AG04450 (cell line): ENCODE results near the gene CFAP157. TPM values are rescaled to one million over a fixed set of nuclear protein-coding genes. Genes with fewer than 3 reads are reported as not detected.
A peak's percentile ranks its signal among the peaks of the same experiment; 100 is the strongest.

Experiments used
- CTCF ChIA-PET: fragments of 300-600, 350-600 bp; formaldehyde crosslinking; extraction: SDS; loops from one replicate; lab custom pipeline; 2022; ENCODE audit warnings: antibody characterized with exemption, inconsistent platforms; lab: Charles Lee
- POLR2A ChIA-PET: fragments of 350-600 bp; formaldehyde crosslinking; extraction: SDS; loops from one replicate; lab custom pipeline; 2021; ENCODE audit warnings: antibody characterized with exemption, inconsistent platforms; lab: Yijun Ruan, JAX
- DNase-seq: peaks from one replicate; pipeline ENCODE4 v3.0.0-alpha.2; 2011; ENCODE audit warnings: low read depth, low spot score
- H3K27ac ChIP-seq: one replicate; pipeline ENCODE4 v1.5.1; 2012; ENCODE audit warnings: low read depth, low read length, control low read depth
- H3K27me3 ChIP-seq: one replicate; pipeline ENCODE4 v1.6.0; 2012; ENCODE audit warnings: low read length; ENCODE audit not compliant: control insufficient read depth, insufficient read depth
- H3K4me3 ChIP-seq: 2 replicates; pipeline ENCODE4 v1.5.1; 2011; ENCODE audit warnings: mild to moderate bottlenecking, low read depth, low read length, control low read depth
- H3K9me3 ChIP-seq: 2 replicates; pipeline ENCODE4 v1.5.1; 2012; ENCODE audit warnings: low read length; ENCODE audit not compliant: control insufficient read depth, insufficient read depth
- polyA plus RNA-seq: library from polyadenylated mRNA; depleted of rRNA; stranded (reverse); fragments of >200 nt; gene quantifications from 2 replicates; pipeline ENCODE4 v1.2.3, GENCODE V29; 2011
- TF ChIP-seq, protein P1 (sequence below): IDR thresholded peaks from 2 replicates; pipeline ENCODE4 v1.5.1; 2011; ENCODE audit warnings: low read depth, low read length, control low read depth, inconsistent platforms

The CFAP157 gene
- polyA plus RNA-seq, 1 experiment: not detected

DNA sequence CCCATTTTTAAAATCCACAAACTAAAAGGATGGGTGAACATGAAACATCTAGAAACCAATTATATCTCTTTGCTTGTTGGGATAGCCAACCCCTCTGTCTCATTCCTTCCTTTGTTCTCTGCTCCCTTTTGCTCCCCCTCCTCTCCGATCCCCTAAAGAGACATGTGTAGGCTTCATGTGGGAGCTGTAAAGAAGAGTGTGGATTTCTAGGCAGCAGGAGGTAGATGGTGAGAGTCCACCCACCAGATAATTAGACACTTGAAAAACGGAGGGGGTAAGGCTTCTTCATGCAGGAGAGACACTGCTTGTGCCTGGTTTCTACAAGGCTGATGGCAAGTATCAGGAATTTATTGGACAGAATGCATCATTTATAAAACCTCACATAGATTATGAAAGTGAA is 27.3 kb upstream of the CFAP157 start:
- no peaks in the 10 kb centered on the region for H3K27me3 ChIP-seq
- H3K9me3 ChIP-seq: no peaks in the 10 kb centered on the region
- TF ChIP-seq, protein P1, sequence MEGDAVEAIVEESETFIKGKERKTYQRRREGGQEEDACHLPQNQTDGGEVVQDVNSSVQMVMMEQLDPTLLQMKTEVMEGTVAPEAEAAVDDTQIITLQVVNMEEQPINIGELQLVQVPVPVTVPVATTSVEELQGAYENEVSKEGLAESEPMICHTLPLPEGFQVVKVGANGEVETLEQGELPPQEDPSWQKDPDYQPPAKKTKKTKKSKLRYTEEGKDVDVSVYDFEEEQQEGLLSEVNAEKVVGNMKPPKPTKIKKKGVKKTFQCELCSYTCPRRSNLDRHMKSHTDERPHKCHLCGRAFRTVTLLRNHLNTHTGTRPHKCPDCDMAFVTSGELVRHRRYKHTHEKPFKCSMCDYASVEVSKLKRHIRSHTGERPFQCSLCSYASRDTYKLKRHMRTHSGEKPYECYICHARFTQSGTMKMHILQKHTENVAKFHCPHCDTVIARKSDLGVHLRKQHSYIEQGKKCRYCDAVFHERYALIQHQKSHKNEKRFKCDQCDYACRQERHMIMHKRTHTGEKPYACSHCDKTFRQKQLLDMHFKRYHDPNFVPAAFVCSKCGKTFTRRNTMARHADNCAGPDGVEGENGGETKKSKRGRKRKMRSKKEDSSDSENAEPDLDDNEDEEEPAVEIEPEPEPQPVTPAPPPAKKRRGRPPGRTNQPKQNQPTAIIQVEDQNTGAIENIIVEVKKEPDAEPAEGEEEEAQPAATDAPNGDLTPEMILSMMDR: no peak
- H3K4me3 ChIP-seq: no peak overlapping the region
- no peak overlapping the region for H3K27ac ChIP-seq
- POLR2A ChIA-PET: no interaction called here
- CTCF ChIA-PET: no interaction called here
- no peak for DNase-seq

DNA sequence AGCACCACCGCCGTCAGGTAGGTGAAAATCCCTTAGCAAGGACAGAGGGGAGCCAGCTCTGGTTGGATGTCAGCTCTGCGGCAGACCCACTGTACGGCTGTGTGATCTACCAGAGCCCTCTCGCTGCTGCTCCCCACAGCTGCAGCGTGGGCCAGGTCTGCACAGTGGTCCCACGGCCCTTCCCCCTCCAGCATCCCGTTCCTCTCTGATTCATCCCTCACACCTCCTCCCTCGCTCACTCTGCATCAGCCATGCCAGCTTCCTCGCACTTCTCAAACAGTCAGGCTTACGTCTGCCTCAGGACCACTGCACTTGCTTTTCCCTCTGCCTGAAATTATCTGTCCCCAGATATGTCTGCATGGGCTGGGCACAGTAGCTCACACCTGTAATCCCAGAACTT is 26.6 kb upstream of the CFAP157 start:
- Histone ChIP-seq H3K27me3 (no peaks in the 10 kb centered on the region), H3K9me3 (no peaks in the 10 kb centered on the region), H3K4me3 (no peak overlapping the region), H3K27ac (no peak overlapping the region)
- ChIA-PET POLR2A (no interaction called here), CTCF (no interaction called here)
- DNase-seq: no peak
- TF ChIP-seq, protein P1: no peak

DNA sequence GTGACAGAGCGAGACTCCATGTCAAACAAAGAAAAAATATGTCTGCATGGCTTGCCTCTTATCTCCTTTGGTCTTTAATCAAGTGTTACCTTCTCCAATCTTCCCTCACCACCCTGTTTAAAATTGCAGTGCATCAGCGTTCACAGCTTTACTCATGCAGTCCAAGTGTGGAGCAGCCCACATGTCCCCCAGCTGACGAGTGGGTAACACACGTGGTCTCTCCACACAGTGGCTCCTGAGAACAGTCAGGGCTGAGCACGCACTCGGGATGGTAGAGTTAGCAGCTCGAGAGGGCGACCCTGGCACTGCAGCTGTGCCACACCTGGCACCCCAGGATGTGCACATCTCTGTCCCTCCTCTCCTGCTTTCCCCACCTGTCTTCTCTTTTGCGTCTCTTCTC is 25.9 kb upstream of the CFAP157 start:
- ChIA-PET POLR2A (no interaction called here), CTCF (interaction anchor here (1.0 kb wide), 1 partner anchor 54 kb away, joined by 3 read pairs; the partner anchor contains the start of gene TOR2A)
- no peak overlapping the region for H3K4me3 ChIP-seq
- DNase-seq: no peak
- H3K27me3 ChIP-seq: no peaks in the 10 kb centered on the region
- TF ChIP-seq, protein P1: no peak
- H3K27ac ChIP-seq: no peak overlapping the region
- no peaks in the 10 kb centered on the region for H3K9me3 ChIP-seq

DNA sequence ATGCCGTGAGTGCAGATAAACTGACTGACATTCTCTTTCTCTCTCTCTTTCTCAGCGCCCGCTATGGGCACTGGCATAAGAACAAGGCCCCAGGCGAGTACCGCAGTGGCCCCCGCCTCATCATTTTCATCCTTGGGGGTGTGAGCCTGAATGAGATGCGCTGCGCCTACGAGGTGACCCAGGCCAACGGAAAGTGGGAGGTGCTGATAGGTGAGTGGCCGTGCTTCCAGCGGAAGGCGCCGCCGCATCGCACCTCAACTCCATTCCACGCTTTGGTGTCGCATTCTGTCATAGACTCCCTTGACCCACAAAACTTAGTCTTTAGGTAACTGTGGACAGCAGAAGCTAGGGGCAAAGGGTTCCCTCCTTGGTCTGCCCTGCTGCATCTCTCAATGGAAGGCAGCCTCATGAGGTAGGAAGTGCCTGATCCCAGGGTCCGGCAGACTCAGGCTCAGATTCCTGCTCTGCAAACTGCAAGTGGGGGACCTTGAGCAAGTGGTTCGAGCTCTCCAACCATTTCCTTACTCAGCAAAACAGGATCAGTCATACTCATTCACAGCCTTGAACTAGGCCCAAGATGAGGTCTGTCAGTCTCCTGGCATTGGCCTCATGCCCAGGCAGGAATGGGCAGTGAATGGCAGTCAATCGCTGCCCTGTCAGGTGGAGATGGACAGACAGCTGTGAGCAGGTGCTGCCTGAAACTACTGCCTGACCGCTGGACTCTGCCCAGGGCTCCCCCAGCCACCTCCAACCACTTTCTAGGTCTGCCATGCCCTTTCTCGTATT is 24.2 kb upstream of the CFAP157 start:
- TF ChIP-seq, protein P1: no peak
- ChIA-PET POLR2A (interaction anchor here (0.6 kb wide), 1 partner anchor 55 kb away, joined by 3 read pairs; no protein-coding TSS in a partner anchor), CTCF (no interaction called here)
- H3K27me3 ChIP-seq: no peaks in the 10 kb centered on the region
- H3K9me3 ChIP-seq: no peaks in the 10 kb centered on the region
- no peak overlapping the region for H3K4me3 ChIP-seq
- no peak overlapping the region for H3K27ac ChIP-seq
- DNase-seq: no peak

DNA sequence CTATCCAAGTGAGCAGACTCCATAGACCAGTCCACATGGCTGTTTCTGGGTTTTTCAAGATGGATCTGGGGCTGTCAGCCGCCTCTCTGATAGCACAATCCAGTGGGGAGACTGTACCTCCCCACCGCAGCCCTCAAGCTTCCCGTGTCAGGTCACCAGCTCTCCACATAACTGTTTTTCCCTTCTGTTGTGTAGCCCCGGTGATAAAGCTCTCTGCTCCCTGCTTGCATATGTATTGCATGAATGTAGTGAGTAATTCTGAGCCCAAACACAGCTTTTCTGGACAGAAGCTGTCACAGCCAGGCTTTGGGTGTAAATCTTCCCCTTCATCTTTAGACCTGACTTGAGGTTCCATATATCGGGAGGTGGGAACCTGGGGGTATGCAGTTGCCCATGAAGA is 23.1 kb upstream of the CFAP157 start:
- Histone ChIP-seq H3K27me3 (no peaks in the 10 kb centered on the region), H3K9me3 (no peaks in the 10 kb centered on the region), H3K27ac (peak overlapping the region; percentile 61), H3K4me3 (no peak overlapping the region)
- CTCF ChIA-PET: interaction anchor here (0.6 kb wide), 1 partner anchor 434 kb away, joined by 3 read pairs; no protein-coding TSS in a partner anchor
- POLR2A ChIA-PET: no interaction called here
- DNase-seq: no peak
- TF ChIP-seq, protein P1: no peak
